Epithelial cell of prostate (primary cell): ENCODE measurements around the gene KLHL17.
"Not testable (repeated sequence)": the region's sequence is repeated elsewhere in the genome, so short reads cannot be mapped to it uniquely, and the experiment has no call there.

Source experiments
- DNase-seq: peaks from one replicate; pipeline ENCODE4 v3.0.0-alpha.2; 2011; ENCODE audit warnings: low read depth, low spot score
- H3K27ac ChIP-seq: fragments of 450-650 bp; 2 replicates; pipeline ENCODE4 v1.5.1; 2017; ENCODE audit warnings: mild to moderate bottlenecking

Gene KLHL17

GRCh38 chr1:978069-978834 is 17.9 kb downstream of the KLHL17 start:
- no peak for DNase-seq

GRCh38 chr1:978835-979743 is 18.7 kb downstream of the KLHL17 start:
- no peak for DNase-seq
- H3K27ac ChIP-seq: no peak overlapping the region

More at GRCh38 chr1:978069-978834, 17.9 kb downstream of the KLHL17 start:
- no peak overlapping the region for H3K27ac ChIP-seq

GRCh38 chr1:979744-980072 is 19.3 kb downstream of the KLHL17 start:
- no peak for DNase-seq
- H3K27ac ChIP-seq: no peak overlapping the region

GRCh38 chr1:980137-980571 is 19.8 kb downstream of the KLHL17 start:
- no peak for DNase-seq
- no peak overlapping the region for H3K27ac ChIP-seq

- H3K27ac ChIP-seq: no peak overlapping the region
- DNase-seq: no peak
Observed at GRCh38 chr1:980602-981395, 20.4 kb downstream of the KLHL17 start.

- no peak overlapping the region for H3K27ac ChIP-seq
- DNase-seq: no peak
Observed at GRCh38 chr1:981491-981954, 21.1 kb downstream of the KLHL17 start.

GRCh38 chr1:981955-982558 is 21.7 kb downstream of the KLHL17 start, which contains the start of gene PERM1:
Gene PERM1 (minus strand): TSS chr1:982093. CDS start chr1:981029, 1,064 bp downstream.
- no peak within 1 kb of the TSS for H3K27ac ChIP-seq
- no peak for DNase-seq

- H3K27ac ChIP-seq: no peak overlapping the region
- no peak for DNase-seq
Observed at GRCh38 chr1:982765-983436, 22.5 kb downstream of the KLHL17 start.

GRCh38 chr1:983798-984475 is 23.6 kb downstream of the KLHL17 start:
- DNase-seq: no peak

GRCh38 chr1:984476-984814 is 24.1 kb downstream of the KLHL17 start:
- H3K27ac ChIP-seq: no peak overlapping the region
- no peak for DNase-seq

More at GRCh38 chr1:983798-984475, 23.6 kb downstream of the KLHL17 start:
- no peak overlapping the region for H3K27ac ChIP-seq

GRCh38 chr1:985126-985525 is 24.7 kb downstream of the KLHL17 start:
- no peak overlapping the region for H3K27ac ChIP-seq
- no peak for DNase-seq

- not testable (repeated sequence) for DNase-seq, H3K27ac ChIP-seq
Observed at GRCh38 chr1:988061-988460, 27.7 kb downstream of the KLHL17 start.

GRCh38 chr1:991275-991674 is 30.9 kb downstream of the KLHL17 start:
- not testable (repeated sequence) for DNase-seq, H3K27ac ChIP-seq

GRCh38 chr1:991895-992294 is 31.5 kb downstream of the KLHL17 start:
- DNase-seq: no peak
- H3K27ac ChIP-seq: no peak overlapping the region

- DNase-seq: no peak
Observed at GRCh38 chr1:992362-992761, 32.0 kb downstream of the KLHL17 start.

GRCh38 chr1:993379-993995 is 33.1 kb downstream of the KLHL17 start:
- H3K27ac ChIP-seq: no peak overlapping the region
- DNase-seq: no peak

More at GRCh38 chr1:992362-992761, 32.0 kb downstream of the KLHL17 start:
- H3K27ac ChIP-seq: no peak overlapping the region

- DNase-seq, H3K27ac ChIP-seq: not testable (repeated sequence)
Observed at GRCh38 chr1:994546-994945, 34.2 kb downstream of the KLHL17 start.
